Caco-2 (cell line): ENCODE measurements around the gene FBXW9. TPM values are rescaled to one million over a fixed set of nuclear protein-coding genes. Genes with fewer than 3 reads are reported as not detected.

Experiments
- BruUV-seq: library from RNA; stranded (reverse); fragments of 400-500 nt; replicated peaks from 2 replicates; lab custom pipeline; 2021; lab: Mats Ljungman, UMichigan
- CTCF ChIA-PET: fragments of 300-600 bp; sonication (Branson Sonifier 250); formaldehyde crosslinking; loops from one replicate; lab custom pipeline; 2022; ENCODE audit warnings: antibody characterized with exemption; lab: Charles Lee
- POLR2A ChIA-PET: fragments of 300-600 bp; sonication (Branson Sonifier 250); formaldehyde crosslinking; loops from one replicate; lab custom pipeline; 2022; ENCODE audit warnings: antibody characterized with exemption; lab: Charles Lee
- DNase-seq, 2 experiments: peaks; one replicate each; pipeline versions ENCODE4 v3.0.0 to v3.0.0-alpha.2; 2020 to 2022
- H3K27me3 ChIP-seq: replicated peaks from 2 replicates; pipeline ENCODE4 v1.6.0; 2011; ENCODE audit warnings: low read length; ENCODE audit not compliant: control insufficient read depth, insufficient read depth
- H3K36me3 ChIP-seq: 2 replicates; pipeline ENCODE4 v1.5.1; 2011; ENCODE audit warnings: low read length; ENCODE audit not compliant: control insufficient read depth, insufficient read depth
- H3K4me1 ChIP-seq: fragments of 250-450 bp; sonication (Bioruptor Pico); 2 replicates; pipeline ENCODE4 v1.5.1; 2020; ENCODE audit warnings: mild to moderate bottlenecking
- H3K4me3 ChIP-seq: 2 replicates; pipeline ENCODE4 v1.5.1; 2011; ENCODE audit warnings: low read depth, mild to moderate bottlenecking, control low read depth, low read length
- H3K9me3 ChIP-seq: fragments of 250-450 bp; sonication (Bioruptor Pico); 2 replicates; pipeline ENCODE4 v1.5.1; 2020; ENCODE audit warnings: mild to moderate bottlenecking, moderate library complexity
- H3K27ac Mint-ChIP-seq: one replicate; pipeline ENCODE4 v1.8.0; 2022; ENCODE audit warnings: mixed read lengths; ENCODE audit not compliant: unreplicated experiment
- H3K27me3 Mint-ChIP-seq: one replicate; pipeline ENCODE4 v1.8.0; 2022; ENCODE audit warnings: mixed read lengths; ENCODE audit not compliant: insufficient read depth, unreplicated experiment
- H3K36me3 Mint-ChIP-seq: one replicate; pipeline ENCODE4 v1.8.0; 2022; ENCODE audit warnings: mild to moderate bottlenecking, mixed read lengths; ENCODE audit not compliant: insufficient read depth, unreplicated experiment
- H3K4me1 Mint-ChIP-seq: one replicate; pipeline ENCODE4 v1.8.0; 2022; ENCODE audit warnings: low read depth, mixed read lengths; ENCODE audit not compliant: unreplicated experiment
- H3K4me3 Mint-ChIP-seq: one replicate; pipeline ENCODE4 v1.8.0; 2022; ENCODE audit warnings: mild to moderate bottlenecking, moderate library complexity, mixed read lengths; ENCODE audit not compliant: unreplicated experiment
- H3K9me3 Mint-ChIP-seq: one replicate; pipeline ENCODE4 v1.8.0; 2022; ENCODE audit warnings: mixed read lengths; ENCODE audit not compliant: unreplicated experiment
- CTCF ChIP-seq, 2 experiments: fragments of 200-600 bp in 1 of 2; IDR thresholded peaks; 1 replicate in 1 of 2; 2 replicates in 1 of 2; pipeline versions ENCODE4 v1.5.1 to v1.8.0; 2011 to 2022; ENCODE audit warnings: antibody characterized with exemption in 1 of 2, control low read depth in 1 of 2, inconsistent platforms in 1 of 2, low read depth in 1 of 2, low read length in 1 of 2, mild to moderate bottlenecking in 1 of 2, moderate library complexity in 1 of 2; ENCODE audit not compliant: insufficient read depth in 1 of 2, severe bottlenecking in 1 of 2, unreplicated experiment in 1 of 2
- intact Hi-C: fragments of 100-400 bp; cut with micrococcal nuclease; formaldehyde crosslinking; loops from one replicate; pipeline ENCODE4 v1.10.0; 2022; ENCODE audit not compliant: unreplicated experiment
- total RNA-seq: library from RNA; stranded (reverse); gene quantifications from 2 replicates; pipeline ENCODE4 v1.2.3, GENCODE V29; 2022

The FBXW9 gene
- total RNA-seq, 1 experiment from 2014 or later, result 8.3 TPM

DNA sequence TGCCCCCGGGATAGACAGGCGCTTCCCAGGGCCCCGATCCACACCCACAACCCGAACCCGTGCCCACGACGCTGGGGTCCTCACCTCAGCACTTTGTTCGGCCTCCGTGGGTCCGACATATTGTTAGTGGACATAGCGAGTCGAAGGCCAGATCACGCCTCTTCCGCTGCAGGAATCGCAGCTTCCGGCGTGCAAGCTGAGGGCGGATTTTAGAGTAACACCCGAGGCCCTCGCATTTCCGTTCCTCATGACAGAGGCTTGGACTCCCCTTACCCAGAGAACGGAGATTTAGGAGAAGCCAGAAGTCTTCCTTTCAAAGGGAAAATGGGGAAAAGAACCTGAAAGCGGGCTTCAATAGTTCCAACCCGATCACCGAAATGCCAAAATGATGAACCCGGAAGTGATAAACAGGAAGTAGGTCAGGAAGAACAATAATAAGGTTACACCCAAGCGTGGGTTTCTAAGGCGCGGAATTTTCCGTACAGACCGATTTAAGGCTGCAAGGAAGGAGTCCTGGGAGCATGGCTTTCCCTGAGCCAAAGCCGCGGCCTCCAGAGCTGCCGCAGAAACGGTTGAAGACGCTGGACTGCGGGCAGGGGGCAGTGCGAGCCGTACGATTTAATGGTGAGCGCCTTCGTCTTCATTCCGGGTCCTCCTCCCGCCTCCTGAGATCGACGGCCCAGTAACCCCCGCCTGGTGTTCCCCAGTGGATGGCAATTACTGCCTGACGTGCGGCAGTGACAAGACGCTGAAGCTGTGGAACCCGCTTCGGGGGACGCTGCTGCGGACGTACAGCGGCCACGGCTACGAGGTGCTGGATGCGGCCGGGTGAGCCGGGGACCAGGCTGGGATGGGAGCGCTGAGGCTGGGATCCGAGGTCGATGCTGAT is 26.9 kb downstream of the FBXW9 start:
- H3K4me1 Mint-ChIP-seq, result peaks cover 8% of the 10 kb centered on the region
- peak overlapping the region; percentile 94 for H3K27ac Mint-ChIP-seq
- Histone ChIP-seq H3K4me1 (peaks cover 12% of the 10 kb centered on the region), H3K9me3 (no peaks in the 10 kb centered on the region), H3K4me3 (peak overlapping the region; percentile 84), H3K36me3 (peaks cover 5% of the 10 kb centered on the region), H3K27me3 (no peaks in the 10 kb centered on the region)
- peak overlapping the region; percentile 85 for H3K4me3 Mint-ChIP-seq
- ChIA-PET CTCF (interaction anchor here (0.6 kb wide), 2 partner anchors 58 to 152 kb away, joined by 3 to 5 read pairs; no protein-coding TSS in a partner anchor), POLR2A (interaction anchor here (0.6 to 1.3 kb wide), 3 partner anchors 11 to 1072 kb away, joined by 3 read pairs; no protein-coding TSS in a partner anchor)
- no peaks in the 10 kb centered on the region for H3K9me3 Mint-ChIP-seq
- TSS peak; percentile 56 for BruUV-seq
- DNase-seq, result peak; percentile 75 to 77
- H3K36me3 Mint-ChIP-seq, result peaks cover 61% of the 10 kb centered on the region
- no peaks in the 10 kb centered on the region for H3K27me3 Mint-ChIP-seq
- intact Hi-C loops, result no loop called here
- TF ChIP-seq CTCF (IDR thresholded peaks at IDR 0.05; ENCODE audit: insufficient read depth in 1 of 2, low read depth in 1 of 2, low read length in 1 of 2, severe bottlenecking in 1 of 2, unreplicated experiment in 1 of 2), result no peak

- H3K9me3 Mint-ChIP-seq, result no peaks in the 10 kb centered on the region
- BruUV-seq, result no TSS peak
- peak overlapping the region; percentile 84 for H3K4me3 ChIP-seq
- H3K27me3 Mint-ChIP-seq, result no peaks in the 10 kb centered on the region
- H3K36me3 Mint-ChIP-seq, result peaks cover 60% of the 10 kb centered on the region
- intact Hi-C loops, result no loop called here
- CTCF ChIA-PET, result no interaction called here
- H3K4me1 Mint-ChIP-seq, result peaks cover 8% of the 10 kb centered on the region
- H3K36me3 ChIP-seq, result peaks cover 3% of the 10 kb centered on the region
- no peaks in the 10 kb centered on the region for H3K9me3 ChIP-seq
- no peak for TF ChIP-seq CTCF (IDR thresholded peaks at IDR 0.05; ENCODE audit: insufficient read depth in 1 of 2, low read depth in 1 of 2, low read length in 1 of 2, severe bottlenecking in 1 of 2, unreplicated experiment in 1 of 2)
- no peaks in the 10 kb centered on the region for H3K27me3 ChIP-seq
- peak; percentile 54 to 71 for DNase-seq
- H3K4me3 Mint-ChIP-seq, result peak overlapping the region; percentile 85
- POLR2A ChIA-PET, result interaction anchor here (1.0 to 1.3 kb wide), 2 partner anchors 12 to 58 kb away, joined by 3 read pairs; no protein-coding TSS in a partner anchor
- H3K4me1 ChIP-seq, result peaks cover 12% of the 10 kb centered on the region
- peak overlapping the region; percentile 94 for H3K27ac Mint-ChIP-seq
Observed at GRCh38 chr19:12668932-12669269, 27.5 kb downstream of the FBXW9 start.

DNA sequence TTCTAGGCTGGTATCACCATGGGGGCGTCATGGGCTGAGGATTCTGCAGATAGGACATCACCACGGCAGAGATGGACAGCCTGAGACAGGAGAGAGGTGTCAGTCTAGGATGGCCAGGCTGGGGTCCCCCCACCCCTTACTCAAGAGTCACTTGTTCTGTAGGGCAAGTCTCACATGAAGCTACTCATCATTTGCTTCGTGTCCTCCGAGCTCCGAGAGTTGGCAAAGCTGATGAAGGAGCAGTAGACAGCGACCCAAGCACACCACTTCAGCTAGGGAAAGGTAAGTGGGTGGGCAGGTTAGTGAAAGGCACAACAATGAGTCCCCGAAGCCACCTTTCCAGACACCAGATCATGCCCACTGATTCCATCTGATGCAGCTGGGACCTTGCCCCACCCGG is 28.1 kb downstream of the FBXW9 start:
- Mint-ChIP-seq H3K36me3 (peaks cover 55% of the 10 kb centered on the region), H3K27ac (peak overlapping the region; percentile 94), H3K4me1 (peaks cover 8% of the 10 kb centered on the region), H3K4me3 (peak overlapping the region; percentile 85), H3K9me3 (no peaks in the 10 kb centered on the region), H3K27me3 (no peaks in the 10 kb centered on the region)
- no TSS peak for BruUV-seq
- Histone ChIP-seq H3K27me3 (no peaks in the 10 kb centered on the region), H3K4me3 (peak overlapping the region; percentile 84), H3K9me3 (no peaks in the 10 kb centered on the region), H3K36me3 (peaks cover 2% of the 10 kb centered on the region), H3K4me1 (peaks cover 12% of the 10 kb centered on the region)
- intact Hi-C loops, result no loop called here
- DNase-seq, result no peak
- TF ChIP-seq CTCF (IDR thresholded peaks at IDR 0.05; ENCODE audit: insufficient read depth in 1 of 2, low read depth in 1 of 2, low read length in 1 of 2, severe bottlenecking in 1 of 2, unreplicated experiment in 1 of 2), result no peak
- ChIA-PET CTCF (interaction anchor here (0.5 kb wide), 1 partner anchor 490 kb away, joined by 3 read pairs; no protein-coding TSS in a partner anchor), POLR2A (interaction anchor here (1.3 kb wide), 1 partner anchor 57 kb away, joined by 3 read pairs; no protein-coding TSS in a partner anchor)
